GM12864 (cell line): ENCODE results near the gene PDS5A.
"Not testable (repeated sequence)": the region's sequence is repeated elsewhere in the genome, so short reads cannot be mapped to it uniquely, and the experiment has no call there.

Source experiments
- DNase-seq: peaks from one replicate; pipeline ENCODE4 v3.0.0-alpha.2; 2011; ENCODE audit warnings: low read depth
- H3K4me3 ChIP-seq: 2 replicates; pipeline ENCODE4 v1.5.1; 2011; ENCODE audit warnings: mild to moderate bottlenecking, low read depth, low read length, control low read depth
- TF ChIP-seq, protein P1 (sequence below): IDR thresholded peaks from 2 replicates; pipeline ENCODE4 v1.5.1; 2011; ENCODE audit warnings: low read depth, mild to moderate bottlenecking, moderate library complexity, low read length, control low read depth, inconsistent platforms; ENCODE audit errors: missing control alignments

Gene PDS5A

DNA sequence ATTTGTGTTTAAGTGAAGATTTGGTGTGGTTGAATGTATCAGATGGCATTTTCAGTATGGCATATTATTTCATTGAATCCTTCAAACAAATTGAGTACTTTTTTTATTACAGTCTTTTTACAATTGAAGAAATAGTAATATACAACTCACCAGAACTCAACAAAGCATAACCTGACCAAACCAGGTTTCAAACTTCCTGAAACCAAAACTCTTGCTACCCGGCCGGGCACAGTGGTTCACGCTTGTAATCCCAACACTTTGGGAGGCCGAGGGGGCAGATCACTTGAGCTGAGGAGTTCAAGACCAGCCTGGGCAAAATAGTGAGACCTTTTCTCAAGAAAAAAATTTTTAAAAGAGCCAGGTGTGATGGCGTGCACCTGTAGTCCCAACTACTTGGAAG, 185.6 kb downstream of the PDS5A start:
- DNase-seq, result no peak
- no peak overlapping the region for H3K4me3 ChIP-seq
- TF ChIP-seq, protein P1, sequence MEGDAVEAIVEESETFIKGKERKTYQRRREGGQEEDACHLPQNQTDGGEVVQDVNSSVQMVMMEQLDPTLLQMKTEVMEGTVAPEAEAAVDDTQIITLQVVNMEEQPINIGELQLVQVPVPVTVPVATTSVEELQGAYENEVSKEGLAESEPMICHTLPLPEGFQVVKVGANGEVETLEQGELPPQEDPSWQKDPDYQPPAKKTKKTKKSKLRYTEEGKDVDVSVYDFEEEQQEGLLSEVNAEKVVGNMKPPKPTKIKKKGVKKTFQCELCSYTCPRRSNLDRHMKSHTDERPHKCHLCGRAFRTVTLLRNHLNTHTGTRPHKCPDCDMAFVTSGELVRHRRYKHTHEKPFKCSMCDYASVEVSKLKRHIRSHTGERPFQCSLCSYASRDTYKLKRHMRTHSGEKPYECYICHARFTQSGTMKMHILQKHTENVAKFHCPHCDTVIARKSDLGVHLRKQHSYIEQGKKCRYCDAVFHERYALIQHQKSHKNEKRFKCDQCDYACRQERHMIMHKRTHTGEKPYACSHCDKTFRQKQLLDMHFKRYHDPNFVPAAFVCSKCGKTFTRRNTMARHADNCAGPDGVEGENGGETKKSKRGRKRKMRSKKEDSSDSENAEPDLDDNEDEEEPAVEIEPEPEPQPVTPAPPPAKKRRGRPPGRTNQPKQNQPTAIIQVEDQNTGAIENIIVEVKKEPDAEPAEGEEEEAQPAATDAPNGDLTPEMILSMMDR, result no peak

DNA sequence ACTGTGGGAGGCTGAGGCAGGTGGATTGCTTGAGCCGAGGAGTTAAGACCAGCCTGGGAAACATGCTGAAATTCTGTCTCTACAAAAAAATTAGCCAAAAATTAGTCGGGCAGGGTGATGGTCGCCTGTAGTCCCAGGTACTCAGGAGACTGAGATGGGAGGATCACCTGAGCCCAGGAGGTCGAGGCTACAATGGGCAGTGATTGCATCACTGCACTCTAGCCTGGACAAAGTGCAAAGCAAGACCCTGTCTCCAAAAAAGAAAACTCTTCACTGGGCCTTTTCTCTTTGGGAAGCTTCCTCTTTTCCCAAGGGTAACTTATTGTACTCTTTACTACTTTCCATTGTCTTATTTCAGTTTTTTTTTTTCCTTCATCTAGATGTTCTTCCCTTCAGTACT, 190.9 kb downstream of the PDS5A start:
- DNase-seq, result no peak
- TF ChIP-seq, protein P1, result no peak
- H3K4me3 ChIP-seq, result no peak overlapping the region

DNA sequence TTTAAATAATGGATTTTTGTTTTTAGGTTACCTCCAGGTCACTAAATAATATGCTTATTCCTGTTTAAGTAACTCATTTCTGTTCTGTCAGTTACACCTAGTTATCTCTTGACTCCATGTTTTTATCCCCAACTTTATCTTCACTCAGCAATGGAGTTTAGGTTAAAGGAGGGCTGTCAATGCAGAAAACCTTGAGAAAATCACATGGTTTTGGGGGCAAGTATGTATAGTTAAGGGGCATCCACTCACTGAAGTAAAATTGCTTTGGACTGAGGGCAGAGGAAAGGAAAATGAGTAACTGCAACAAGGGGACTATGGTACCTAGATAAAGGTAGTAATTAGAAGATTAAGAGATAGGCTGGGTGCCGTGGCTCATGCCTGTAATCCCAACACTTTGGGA, 192.6 kb downstream of the PDS5A start:
- TF ChIP-seq, protein P1, result no peak
- H3K4me3 ChIP-seq, result no peak overlapping the region
- DNase-seq, result no peak

DNA sequence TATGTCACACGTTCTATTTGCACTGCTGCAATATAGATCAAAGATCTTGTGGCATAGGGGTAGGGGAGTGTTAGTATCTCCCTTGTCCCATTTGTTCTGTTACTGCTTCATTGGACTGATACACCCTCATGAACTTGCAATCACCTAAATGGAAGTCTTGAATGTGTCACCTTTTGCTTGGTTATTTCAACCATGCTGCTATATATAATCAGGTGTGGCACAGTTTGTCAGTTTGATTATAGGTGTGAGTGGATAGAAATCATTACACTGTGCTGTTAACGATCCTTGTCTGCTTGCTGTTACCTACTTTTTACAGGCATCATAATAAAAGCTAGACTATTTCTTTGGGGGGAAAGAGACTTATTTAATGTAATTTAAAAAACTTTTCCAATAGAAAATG, 195.7 kb downstream of the PDS5A start:
- H3K4me3 ChIP-seq, DNase-seq: not testable (repeated sequence)
